Calu3 (cell line): Measurements from ENCODE around the gene TMEM235. TPM values are rescaled to one million over a fixed set of nuclear protein-coding genes. Genes with fewer than 3 reads are reported as not detected.
A peak's percentile ranks its signal among the peaks of the same experiment; 100 is the strongest.

Source experiments
- BruUV-seq: library from RNA; stranded (reverse); fragments of 400-500 nt; replicated peaks from 2 replicates; lab custom pipeline; 2021; lab: Mats Ljungman, UMichigan
- CTCF ChIA-PET: fragments of 300-600 bp; sonication (Branson Sonifier 250); formaldehyde crosslinking; loops from one replicate; lab custom pipeline; 2022; ENCODE audit warnings: antibody characterized with exemption; lab: Charles Lee
- DNase-seq: peaks from one replicate; pipeline ENCODE4 v3.0.0; 2022
- H3K27ac Mint-ChIP-seq: one replicate; pipeline ENCODE4 v1.8.0; 2022; ENCODE audit warnings: mixed read lengths; ENCODE audit not compliant: unreplicated experiment
- H3K27me3 Mint-ChIP-seq: one replicate; pipeline ENCODE4 v1.8.0; 2022; ENCODE audit warnings: mixed read lengths; ENCODE audit not compliant: unreplicated experiment
- H3K36me3 Mint-ChIP-seq: one replicate; pipeline ENCODE4 v1.8.0; 2022; ENCODE audit warnings: mild to moderate bottlenecking, moderate library complexity, mixed read lengths; ENCODE audit not compliant: insufficient read depth, unreplicated experiment
- H3K4me1 Mint-ChIP-seq: one replicate; pipeline ENCODE4 v1.8.0; 2022; ENCODE audit warnings: mild to moderate bottlenecking, low read depth, mixed read lengths; ENCODE audit not compliant: unreplicated experiment
- H3K4me3 Mint-ChIP-seq: one replicate; pipeline ENCODE4 v1.8.0; 2022; ENCODE audit warnings: mild to moderate bottlenecking, low read depth, moderate library complexity, mixed read lengths; ENCODE audit not compliant: unreplicated experiment
- H3K9me3 Mint-ChIP-seq: one replicate; pipeline ENCODE4 v1.8.0; 2022; ENCODE audit warnings: low read depth, mixed read lengths; ENCODE audit not compliant: unreplicated experiment
- CTCF ChIP-seq: fragments of 200-600 bp; IDR thresholded peaks from one replicate; pipeline ENCODE4 v1.8.0; 2022; ENCODE audit warnings: antibody characterized with exemption; ENCODE audit not compliant: unreplicated experiment
- intact Hi-C: fragments of 100-400 bp; cut with micrococcal nuclease; formaldehyde crosslinking; loops from one replicate; pipeline ENCODE4 v1.10.0; 2022; ENCODE audit not compliant: unreplicated experiment
- total RNA-seq: library from RNA; stranded (reverse); gene quantifications from 2 replicates; pipeline ENCODE4 v1.2.3, GENCODE V29; 2022

Gene TMEM235
- total RNA-seq, 1 experiment from 2014 or later, result not detected

- intact Hi-C loops, result no loop called here
- no TSS peak for BruUV-seq
- Mint-ChIP-seq H3K27me3 (no peaks in the 10 kb centered on the region), H3K36me3 (peaks cover 25% of the 10 kb centered on the region), H3K4me3 (no peak overlapping the region), H3K27ac (peak overlapping the region; percentile 27), H3K9me3 (no peaks in the 10 kb centered on the region), H3K4me1 (no peaks in the 10 kb centered on the region)
- no peak for TF ChIP-seq CTCF
- no peak for DNase-seq
- CTCF ChIA-PET, result no interaction called here
Measured at GRCh38 chr17:78197147-78197832, 34.1 kb upstream of the TMEM235 start.

GRCh38 chr17:78200451-78200850 is 31.0 kb upstream of the TMEM235 start:
- no peak for DNase-seq
- no TSS peak for BruUV-seq
- TF ChIP-seq CTCF, result no peak
- CTCF ChIA-PET, result no interaction called here
- Mint-ChIP-seq H3K27ac (no peak overlapping the region), H3K9me3 (no peaks in the 10 kb centered on the region), H3K4me3 (no peak overlapping the region), H3K27me3 (no peaks in the 10 kb centered on the region), H3K36me3 (peaks cover 19% of the 10 kb centered on the region), H3K4me1 (no peaks in the 10 kb centered on the region)
- intact Hi-C loops, result no loop called here

- Mint-ChIP-seq H3K4me1 (no peaks in the 10 kb centered on the region), H3K27ac (no peak overlapping the region), H3K4me3 (no peak overlapping the region), H3K27me3 (no peaks in the 10 kb centered on the region), H3K9me3 (no peaks in the 10 kb centered on the region), H3K36me3 (peaks cover 17% of the 10 kb centered on the region)
- DNase-seq, result no peak
- no peak for TF ChIP-seq CTCF
- CTCF ChIA-PET, result no interaction called here
- intact Hi-C loops, result no loop called here
- BruUV-seq, result no TSS peak
Measured at GRCh38 chr17:78202666-78203065, 28.8 kb upstream of the TMEM235 start.

- Mint-ChIP-seq H3K9me3 (no peaks in the 10 kb centered on the region), H3K27ac (no peak overlapping the region), H3K4me3 (no peak overlapping the region), H3K4me1 (no peaks in the 10 kb centered on the region), H3K36me3 (peaks cover under 1% of the 10 kb centered on the region), H3K27me3 (no peaks in the 10 kb centered on the region)
- CTCF ChIA-PET, result no interaction called here
- DNase-seq, result no peak
- TF ChIP-seq CTCF, result no peak
- intact Hi-C loops, result no loop called here
- BruUV-seq, result no TSS peak
Measured at GRCh38 chr17:78204387-78205123, 26.9 kb upstream of the TMEM235 start.
